ENCODE data around the gene SARDH.

Gene SARDH, protein sequence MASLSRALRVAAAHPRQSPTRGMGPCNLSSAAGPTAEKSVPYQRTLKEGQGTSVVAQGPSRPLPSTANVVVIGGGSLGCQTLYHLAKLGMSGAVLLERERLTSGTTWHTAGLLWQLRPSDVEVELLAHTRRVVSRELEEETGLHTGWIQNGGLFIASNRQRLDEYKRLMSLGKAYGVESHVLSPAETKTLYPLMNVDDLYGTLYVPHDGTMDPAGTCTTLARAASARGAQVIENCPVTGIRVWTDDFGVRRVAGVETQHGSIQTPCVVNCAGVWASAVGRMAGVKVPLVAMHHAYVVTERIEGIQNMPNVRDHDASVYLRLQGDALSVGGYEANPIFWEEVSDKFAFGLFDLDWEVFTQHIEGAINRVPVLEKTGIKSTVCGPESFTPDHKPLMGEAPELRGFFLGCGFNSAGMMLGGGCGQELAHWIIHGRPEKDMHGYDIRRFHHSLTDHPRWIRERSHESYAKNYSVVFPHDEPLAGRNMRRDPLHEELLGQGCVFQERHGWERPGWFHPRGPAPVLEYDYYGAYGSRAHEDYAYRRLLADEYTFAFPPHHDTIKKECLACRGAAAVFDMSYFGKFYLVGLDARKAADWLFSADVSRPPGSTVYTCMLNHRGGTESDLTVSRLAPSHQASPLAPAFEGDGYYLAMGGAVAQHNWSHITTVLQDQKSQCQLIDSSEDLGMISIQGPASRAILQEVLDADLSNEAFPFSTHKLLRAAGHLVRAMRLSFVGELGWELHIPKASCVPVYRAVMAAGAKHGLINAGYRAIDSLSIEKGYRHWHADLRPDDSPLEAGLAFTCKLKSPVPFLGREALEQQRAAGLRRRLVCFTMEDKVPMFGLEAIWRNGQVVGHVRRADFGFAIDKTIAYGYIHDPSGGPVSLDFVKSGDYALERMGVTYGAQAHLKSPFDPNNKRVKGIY

DNA sequence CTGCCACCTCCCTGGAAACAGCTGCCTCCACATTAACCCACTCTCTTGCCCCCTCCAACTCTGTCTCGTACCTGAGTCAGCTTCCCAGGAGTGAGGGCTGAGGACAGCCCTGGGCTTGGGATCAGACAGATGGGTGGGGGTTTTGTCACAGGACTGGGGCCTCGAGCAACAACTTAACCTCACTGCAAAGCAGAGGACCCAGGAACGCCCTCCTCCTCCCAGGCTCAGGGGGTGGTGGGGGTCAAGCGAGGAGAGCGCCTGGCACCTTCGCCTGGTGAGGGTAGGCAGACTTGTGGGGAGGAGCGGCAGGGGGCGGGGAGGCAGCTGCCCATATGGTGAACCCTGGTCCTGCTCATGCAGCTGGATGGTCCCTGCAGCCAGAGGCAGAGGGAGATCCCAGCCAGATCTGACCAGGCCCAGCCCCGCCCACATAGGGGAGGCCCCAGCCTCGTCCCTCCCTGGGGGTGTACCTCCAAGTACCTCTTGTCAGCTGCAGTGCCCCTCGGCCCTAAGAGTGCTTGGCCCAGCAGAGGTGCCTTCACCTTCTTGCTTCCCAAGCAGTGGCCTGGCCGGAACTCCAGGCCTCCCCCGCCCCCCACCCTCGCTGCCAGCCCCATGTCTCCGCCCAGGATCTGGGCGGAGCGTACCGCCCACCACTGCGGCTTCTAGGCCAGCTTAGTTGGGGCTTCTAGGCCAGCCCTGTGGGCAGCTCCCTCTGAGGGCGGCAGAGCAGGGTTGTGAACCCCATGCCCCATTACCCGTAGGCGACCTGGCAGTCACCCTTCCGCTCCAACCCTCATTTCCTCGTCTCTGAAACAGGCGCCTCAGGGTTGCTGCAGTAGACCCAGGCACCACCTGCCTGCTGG is at the start of gene SARDH:
Gene SARDH (minus strand): TSS at position 579 of the 866 bp plus-strand sequence. CDS start 4,179 bp downstream, outside the sequence.
- peak; percentile 15 for DNase-seq (ENCODE audit: low read depth)

GRCh38 chr9:133787754-133788025 is 49.5 kb upstream of the SARDH start:
- DNase-seq (ENCODE audit: low read depth) = no peak

DNA sequence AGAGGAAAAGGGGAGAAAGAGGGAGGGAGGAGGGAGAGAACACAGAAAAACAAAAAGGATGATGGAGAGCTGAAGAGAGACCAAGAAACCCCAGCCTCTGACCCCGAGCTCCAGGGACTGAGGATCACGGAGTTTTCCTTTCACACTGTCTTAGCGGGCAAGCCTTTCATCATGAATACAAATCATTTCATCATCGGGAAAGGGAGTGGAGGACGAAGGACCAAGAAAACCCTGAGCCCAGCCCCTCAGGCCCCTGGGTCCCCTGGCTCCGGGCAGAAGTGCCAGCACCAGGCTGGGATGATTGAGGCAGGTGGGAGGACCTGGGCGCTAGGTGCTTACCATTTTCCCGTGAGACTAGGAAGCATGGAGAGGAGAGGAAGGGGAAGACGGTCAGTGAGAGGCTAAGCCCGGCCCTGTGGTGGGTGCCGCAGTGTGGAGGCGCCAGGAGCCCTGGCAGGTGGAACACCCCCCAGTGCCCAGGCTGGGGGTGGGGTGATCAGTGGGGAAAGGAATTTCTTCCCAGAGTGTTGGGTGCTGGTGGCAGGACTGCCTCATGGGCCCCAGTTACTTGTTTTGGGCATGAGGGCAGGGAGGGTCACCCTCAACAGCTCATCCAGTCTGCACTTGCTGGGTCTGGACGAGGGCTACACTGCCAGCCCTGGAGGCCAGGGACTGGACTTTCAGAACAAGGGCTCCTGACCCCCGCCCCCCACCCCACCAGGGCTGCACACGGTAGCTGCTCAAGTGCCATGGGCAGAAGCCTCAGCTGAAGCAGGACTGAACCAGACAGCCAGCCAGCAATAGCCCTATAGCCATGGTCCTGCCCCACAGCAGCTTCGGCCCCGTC is 49.0 kb upstream of the SARDH start:
- DNase-seq (ENCODE audit: low read depth) = no peak

DNA sequence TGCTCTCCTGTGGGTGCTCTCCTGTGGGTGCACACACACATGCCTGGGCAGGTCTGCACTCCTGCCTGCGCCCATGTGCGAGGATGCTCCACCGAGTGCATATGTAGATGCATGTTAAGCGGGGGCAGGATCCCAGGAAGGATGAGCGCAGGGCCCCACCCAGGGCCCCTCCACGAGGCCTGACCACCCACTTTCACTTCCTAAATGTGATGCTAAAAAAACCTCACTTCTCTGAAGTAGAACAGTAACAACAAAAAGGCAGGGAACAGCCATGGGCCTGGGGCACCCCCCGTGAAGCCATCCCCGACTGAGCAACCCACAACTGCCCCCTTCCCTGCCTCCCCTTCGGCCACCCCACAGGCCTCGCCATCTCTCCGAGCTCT is 48.2 kb upstream of the SARDH start:
- no peak for DNase-seq (ENCODE audit: low read depth)

GRCh38 chr9:133785753-133786370 is 47.7 kb upstream of the SARDH start:
- DNase-seq (ENCODE audit: low read depth) = no peak

DNA sequence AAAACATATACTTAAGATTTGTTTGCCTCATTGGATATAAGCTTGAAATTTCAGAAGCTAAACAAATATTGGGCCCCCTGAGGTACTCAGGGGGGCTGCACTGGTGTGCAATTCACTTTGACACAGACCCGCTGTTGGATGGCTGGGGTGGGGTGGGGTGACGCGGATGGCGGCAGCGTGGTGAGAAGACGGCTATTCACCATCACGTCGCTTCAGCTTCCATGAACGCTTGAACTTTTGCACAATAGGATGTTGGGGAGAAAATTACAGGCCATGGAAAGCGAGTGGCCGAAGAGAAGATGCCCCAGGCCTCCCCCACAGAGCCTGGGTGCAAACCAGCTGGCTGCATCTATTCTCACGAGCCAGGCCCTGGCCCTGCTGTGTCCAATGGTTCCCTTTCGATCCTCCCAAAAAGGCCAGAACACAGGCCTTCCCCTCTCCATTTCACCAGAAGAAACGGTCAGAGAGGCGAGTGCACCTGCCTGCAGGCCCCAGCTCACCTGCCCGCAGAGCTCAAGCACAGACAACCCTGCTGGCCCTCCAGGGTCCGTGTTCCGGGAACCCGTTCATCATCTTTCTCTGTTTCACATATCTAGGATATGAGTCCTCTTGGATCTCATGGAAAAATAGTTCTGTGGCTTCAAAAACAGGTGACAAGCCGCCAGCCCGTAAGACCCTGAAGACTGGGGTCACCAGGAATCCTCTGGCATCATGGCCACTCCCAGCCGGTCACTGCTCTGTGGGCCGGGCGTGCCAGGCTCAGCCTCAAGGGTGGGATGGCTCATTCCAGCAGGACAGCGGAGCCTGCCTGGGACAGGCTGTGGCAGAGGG is 46.8 kb upstream of the SARDH start:
- no peak for DNase-seq (ENCODE audit: low read depth)

DNA sequence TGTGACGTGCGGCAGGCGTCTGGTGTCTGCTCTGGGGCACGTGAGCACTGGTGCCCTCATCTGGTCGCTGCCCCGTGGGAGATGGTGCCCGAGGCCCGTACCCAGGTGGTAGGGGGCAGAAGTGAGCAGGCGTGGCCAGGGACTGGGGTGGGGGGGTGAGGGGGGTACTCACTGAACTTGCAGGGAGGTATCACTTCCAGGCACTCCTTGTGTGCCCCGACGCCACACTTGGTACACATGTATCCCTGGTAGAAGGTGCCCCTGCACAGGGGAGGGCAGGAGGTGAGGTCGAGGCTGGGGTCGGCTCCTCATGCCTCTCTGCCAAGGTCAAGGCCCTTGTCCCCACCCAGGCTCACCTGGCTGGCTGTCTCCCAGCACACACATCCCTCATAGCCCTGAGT is 45.2 kb upstream of the SARDH start:
- no peak for DNase-seq (ENCODE audit: low read depth)

DNA sequence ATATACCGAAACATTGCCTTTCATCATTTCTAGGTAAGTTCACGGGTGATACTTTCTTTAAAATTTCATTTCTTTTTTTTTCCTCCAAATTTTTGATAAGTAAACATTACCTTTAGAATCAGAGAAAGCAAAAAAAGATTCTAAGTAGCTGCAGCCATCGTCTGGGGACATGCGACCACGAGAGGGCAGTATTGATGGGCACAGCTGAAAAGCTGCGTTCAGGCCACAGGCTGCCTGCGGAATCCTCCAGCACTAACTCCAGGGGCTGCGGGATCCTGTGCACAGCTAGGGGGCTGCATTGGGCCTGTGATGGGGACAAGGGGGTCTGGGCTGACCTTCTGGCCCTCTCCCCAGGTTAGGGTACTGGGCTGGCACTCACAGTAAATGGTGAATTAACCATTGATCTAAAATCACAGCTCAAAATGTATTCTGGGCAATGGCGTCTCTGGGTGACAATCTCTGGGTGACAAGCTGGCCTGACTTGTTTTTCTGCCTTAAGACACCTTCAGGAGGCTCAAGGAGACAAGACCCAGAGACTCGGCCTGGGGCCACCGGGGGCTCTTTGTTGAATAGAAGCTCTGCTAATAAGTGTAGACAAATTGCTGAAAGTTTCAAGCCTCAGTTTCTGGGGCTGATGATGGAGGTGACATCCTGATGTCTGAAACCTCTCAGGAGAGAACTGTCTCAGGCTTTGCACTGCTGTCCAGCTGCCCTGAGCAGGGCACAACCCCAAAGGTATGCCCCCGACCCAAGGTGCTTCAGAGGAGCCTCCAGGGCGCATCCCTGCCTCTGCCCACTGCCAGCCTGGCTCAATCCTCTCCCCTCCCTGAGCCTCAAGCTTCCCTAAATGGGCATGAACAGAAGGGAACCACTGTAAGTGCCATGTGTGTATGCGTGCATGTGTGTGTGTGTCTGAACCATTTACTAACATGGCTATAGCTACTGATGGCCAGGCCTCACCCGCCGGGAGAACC is 44.3 kb upstream of the SARDH start:
- peak; percentile 53 for DNase-seq (ENCODE audit: low read depth)

GRCh38 chr9:133781828-133782135 is 43.6 kb upstream of the SARDH start:
- DNase-seq (ENCODE audit: low read depth) = no peak

DNA sequence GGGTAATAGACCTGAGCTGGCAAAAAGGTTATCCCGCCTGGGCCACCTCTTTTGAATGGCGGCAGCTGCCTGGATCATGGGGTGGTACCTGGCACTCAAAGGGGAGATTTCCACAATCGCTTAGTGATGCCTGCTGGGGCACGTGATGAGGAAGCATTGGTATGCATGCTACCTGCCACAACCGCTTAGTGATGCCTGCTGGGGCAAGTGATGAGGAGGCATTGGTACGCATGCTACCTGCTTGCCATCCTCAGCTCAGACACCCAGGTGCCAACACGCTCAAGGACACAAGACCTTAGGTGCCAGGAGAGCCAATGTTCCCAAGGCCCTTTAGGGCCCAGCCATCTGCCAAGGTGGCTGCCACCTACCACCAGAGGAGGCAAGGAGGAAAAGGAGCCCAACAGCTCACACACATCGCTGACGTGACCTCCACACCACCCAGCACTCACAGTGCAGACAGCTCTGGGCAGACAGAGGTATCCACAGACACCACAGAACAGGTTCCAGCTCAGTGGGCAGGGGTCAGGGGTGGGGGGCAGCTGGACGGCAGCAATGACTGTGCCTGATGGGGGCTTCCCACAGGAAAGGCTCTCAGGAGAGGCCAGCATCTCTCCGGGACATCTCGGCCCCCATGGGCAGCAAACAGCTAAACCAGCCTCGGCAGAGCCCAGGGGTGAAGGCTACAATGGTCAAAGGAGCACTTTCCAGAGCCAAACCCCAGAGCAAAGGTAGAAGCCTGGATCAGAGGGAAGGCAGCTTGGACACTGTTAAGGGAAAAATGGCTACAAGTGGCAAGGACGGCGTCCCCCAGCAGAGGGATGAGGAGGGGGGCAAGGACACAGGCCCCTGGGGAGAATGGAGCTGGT is 43.0 kb upstream of the SARDH start:
- no peak for DNase-seq (ENCODE audit: low read depth)

- DNase-seq (ENCODE audit: low read depth) = no peak
Measured at GRCh38 chr9:133780404-133780945, 42.3 kb upstream of the SARDH start.

GRCh38 chr9:133779516-133780403 is 41.6 kb upstream of the SARDH start:
- DNase-seq (ENCODE audit: low read depth) = no peak

GRCh38 chr9:133779081-133779480 is 40.9 kb upstream of the SARDH start:
- DNase-seq (ENCODE audit: low read depth) = no peak

GRCh38 chr9:133778336-133779013 is 40.3 kb upstream of the SARDH start:
- DNase-seq (ENCODE audit: low read depth) = no peak

DNA sequence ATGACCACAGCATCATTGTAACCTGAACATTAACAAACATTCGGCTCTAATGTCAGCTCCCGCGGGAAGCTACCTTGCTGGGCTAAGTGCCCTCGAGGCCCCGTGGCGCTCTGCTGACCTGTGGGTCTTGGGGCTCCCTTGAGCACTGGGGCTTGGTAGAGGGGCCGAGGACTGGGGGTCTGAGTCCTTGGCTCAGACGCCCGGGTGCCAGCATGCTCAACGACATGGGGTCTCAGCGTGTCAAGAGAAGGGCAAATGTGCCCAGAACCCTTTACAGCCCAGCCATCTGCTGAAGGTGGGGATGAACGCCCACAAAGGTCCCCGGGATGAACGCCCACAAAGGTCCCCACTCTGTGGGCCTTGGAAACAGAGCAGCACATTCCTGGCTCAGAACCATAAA is 39.7 kb upstream of the SARDH start:
- no peak for DNase-seq (ENCODE audit: low read depth)

Data from stimulated activated CD4-positive, alpha-beta T cell treated with anti-CD3 and anti-CD28 coated beads, Interleukin-2, amount 100 ng/mL, for 4 hours (primary cell).